HG03103 (cell line): ENCODE measurements around the gene SUPT16H.
"Not testable (repeated sequence)": the region's sequence is repeated elsewhere in the genome, so short reads cannot be mapped to it uniquely, and the experiment has no call there.

Source experiments
- ATAC-seq: cut with Tn5 transposase; IDR thresholded peaks from one replicate; pipeline ENCODE4 v1.9.1; 2021; ENCODE audit warnings: low read depth; ENCODE audit not compliant: unreplicated experiment

SUPT16H gene

GRCh38 chr14:21307637-21308036 is 76.2 kb downstream of the SUPT16H start:
- ATAC-seq = no peak

DNA sequence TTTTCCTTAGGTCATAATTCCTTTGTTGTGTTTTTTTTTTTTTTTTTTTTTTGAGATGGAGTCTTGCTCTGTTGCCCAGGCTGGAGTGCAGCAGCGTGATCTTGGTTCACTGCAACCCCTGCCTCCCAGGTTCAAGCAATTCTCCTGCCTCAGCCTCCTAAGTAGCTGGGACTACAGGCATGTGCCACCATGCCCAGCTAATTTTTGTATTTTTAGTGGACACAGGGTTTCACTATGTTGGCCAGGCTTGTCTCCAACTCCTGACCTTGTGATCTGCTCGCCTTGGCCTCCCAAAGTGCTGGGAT is 81.0 kb downstream of the SUPT16H start:
- not testable (repeated sequence) for ATAC-seq

GRCh38 chr14:21302013-21302835 is 81.6 kb downstream of the SUPT16H start:
- ATAC-seq = no peak
